Lower leg skin (tissue), 3 donors: ENCODE measurements around the gene CEACAM21.

Source experiments
- POLR2A ChIP-seq, 2 donors: fragments of 450-650 bp; IDR thresholded peaks; one replicate each; pipeline ENCODE4 v1.6.1; 2016 to 2017; ENCODE audit warnings: antibody characterized with exemption in 2 of 2, mild to moderate bottlenecking in 1 of 2, moderate library complexity in 1 of 2
- TF ChIP-seq, protein P1 (sequence below), 3 donors: fragments of 450-650 bp; IDR thresholded peaks; one replicate each; pipeline ENCODE4 v1.5.1; 2016; ENCODE audit warnings: antibody characterized with exemption in 3 of 3, mild to moderate bottlenecking in 3 of 3, moderate library complexity in 2 of 3

DNA sequence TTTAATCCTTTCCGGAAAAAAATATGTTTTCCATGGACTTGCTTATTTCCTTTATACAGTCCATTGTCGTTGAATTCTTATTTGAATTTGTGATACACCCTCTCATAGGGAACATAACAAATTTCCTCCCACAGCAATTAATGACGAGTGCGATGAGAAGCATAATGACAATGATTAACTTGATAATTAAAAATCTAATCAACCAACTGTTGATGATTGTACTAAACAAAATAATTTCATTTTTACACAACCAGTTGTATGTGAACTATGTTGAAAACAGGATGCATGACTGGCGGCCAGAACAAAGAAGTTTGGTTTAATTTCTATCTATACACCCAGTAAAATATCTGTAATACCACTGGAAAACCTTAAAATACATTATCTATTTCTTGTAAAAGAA, 26.1 kb upstream of the CEACAM21 start:
- TF ChIP-seq, protein P1, sequence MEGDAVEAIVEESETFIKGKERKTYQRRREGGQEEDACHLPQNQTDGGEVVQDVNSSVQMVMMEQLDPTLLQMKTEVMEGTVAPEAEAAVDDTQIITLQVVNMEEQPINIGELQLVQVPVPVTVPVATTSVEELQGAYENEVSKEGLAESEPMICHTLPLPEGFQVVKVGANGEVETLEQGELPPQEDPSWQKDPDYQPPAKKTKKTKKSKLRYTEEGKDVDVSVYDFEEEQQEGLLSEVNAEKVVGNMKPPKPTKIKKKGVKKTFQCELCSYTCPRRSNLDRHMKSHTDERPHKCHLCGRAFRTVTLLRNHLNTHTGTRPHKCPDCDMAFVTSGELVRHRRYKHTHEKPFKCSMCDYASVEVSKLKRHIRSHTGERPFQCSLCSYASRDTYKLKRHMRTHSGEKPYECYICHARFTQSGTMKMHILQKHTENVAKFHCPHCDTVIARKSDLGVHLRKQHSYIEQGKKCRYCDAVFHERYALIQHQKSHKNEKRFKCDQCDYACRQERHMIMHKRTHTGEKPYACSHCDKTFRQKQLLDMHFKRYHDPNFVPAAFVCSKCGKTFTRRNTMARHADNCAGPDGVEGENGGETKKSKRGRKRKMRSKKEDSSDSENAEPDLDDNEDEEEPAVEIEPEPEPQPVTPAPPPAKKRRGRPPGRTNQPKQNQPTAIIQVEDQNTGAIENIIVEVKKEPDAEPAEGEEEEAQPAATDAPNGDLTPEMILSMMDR (IDR thresholded peaks at IDR 0.05) = no peak
- no peak for TF ChIP-seq POLR2A (IDR thresholded peaks at IDR 0.05)
